Fibroblast of mammary gland (primary cell): Measurements from ENCODE around the gene KIF19.

Source experiments
- DNase-seq: peaks from one replicate; pipeline ENCODE4 v3.0.0-alpha.2; 2010; ENCODE audit warnings: low read depth
- H3K4me3 ChIP-seq: 2 replicates; pipeline ENCODE4 v1.5.1; 2011; ENCODE audit warnings: low read depth, mild to moderate bottlenecking, low read length, moderate library complexity; ENCODE audit not compliant: control insufficient read depth
- TF ChIP-seq, protein P1 (sequence below): conservative IDR thresholded peaks from 2 replicates; pipeline ENCODE4 v1.5.1; 2011; ENCODE audit warnings: low read depth, low read length, inconsistent platforms; ENCODE audit not compliant: control insufficient read depth, insufficient read depth

The KIF19 gene

DNA sequence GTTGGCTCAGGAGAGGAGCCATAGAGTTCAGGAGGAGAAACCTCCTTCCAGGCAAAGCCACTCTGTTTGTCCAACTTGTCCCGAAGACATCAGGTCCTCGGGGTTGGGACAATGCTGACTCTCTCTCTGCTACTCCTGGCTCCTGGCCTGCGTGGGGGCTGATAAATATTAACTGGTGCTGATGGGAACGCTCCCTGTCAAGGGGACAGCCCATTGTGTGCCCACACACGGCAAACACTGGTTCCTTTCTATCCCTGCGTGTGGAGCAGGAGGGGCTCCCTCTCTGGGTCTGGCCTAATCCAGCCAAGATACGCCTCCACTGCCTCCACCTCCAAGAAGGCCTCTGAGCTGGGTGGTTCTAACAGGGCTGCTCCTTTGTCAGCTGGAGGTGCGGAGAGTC lies 4.4 kb downstream of the KIF19 start:
- TF ChIP-seq, protein P1, sequence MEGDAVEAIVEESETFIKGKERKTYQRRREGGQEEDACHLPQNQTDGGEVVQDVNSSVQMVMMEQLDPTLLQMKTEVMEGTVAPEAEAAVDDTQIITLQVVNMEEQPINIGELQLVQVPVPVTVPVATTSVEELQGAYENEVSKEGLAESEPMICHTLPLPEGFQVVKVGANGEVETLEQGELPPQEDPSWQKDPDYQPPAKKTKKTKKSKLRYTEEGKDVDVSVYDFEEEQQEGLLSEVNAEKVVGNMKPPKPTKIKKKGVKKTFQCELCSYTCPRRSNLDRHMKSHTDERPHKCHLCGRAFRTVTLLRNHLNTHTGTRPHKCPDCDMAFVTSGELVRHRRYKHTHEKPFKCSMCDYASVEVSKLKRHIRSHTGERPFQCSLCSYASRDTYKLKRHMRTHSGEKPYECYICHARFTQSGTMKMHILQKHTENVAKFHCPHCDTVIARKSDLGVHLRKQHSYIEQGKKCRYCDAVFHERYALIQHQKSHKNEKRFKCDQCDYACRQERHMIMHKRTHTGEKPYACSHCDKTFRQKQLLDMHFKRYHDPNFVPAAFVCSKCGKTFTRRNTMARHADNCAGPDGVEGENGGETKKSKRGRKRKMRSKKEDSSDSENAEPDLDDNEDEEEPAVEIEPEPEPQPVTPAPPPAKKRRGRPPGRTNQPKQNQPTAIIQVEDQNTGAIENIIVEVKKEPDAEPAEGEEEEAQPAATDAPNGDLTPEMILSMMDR: no peak
- H3K4me3 ChIP-seq: no peak overlapping the region
- DNase-seq: no peak

DNA sequence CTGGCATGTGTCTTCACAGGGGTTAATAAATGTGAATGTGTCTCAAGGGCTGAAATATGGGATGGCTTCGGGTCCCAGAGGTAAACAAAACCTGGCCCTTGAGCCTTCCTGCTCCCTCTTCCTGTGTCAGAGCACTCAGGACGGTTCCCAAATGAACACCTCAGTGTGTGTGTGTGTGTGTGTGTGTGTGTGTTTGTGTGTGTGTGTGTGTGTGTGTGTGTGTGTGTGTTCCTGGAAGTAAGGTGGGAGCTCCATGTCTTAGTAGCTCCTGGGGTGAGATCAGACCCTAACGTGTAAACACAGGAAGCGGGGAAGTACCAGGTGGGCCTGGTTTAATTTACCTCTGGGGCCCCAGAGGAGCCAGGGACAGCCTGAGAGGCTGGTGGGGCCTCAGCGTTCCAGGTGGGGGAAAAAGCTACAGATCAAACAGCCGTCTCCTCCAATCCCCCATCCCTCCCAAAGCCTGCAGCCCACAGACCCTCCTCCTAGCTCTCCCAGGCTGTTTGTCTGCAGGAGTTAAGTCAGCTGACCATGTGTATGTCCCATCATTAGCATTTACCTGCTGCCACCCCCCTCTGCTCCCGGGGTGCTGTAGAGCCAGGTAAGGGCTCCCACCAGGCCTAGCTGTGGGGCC lies 6.1 kb downstream of the KIF19 start:
- DNase-seq: no peak
- H3K4me3 ChIP-seq: no peak overlapping the region
- TF ChIP-seq, protein P1: no peak

DNA sequence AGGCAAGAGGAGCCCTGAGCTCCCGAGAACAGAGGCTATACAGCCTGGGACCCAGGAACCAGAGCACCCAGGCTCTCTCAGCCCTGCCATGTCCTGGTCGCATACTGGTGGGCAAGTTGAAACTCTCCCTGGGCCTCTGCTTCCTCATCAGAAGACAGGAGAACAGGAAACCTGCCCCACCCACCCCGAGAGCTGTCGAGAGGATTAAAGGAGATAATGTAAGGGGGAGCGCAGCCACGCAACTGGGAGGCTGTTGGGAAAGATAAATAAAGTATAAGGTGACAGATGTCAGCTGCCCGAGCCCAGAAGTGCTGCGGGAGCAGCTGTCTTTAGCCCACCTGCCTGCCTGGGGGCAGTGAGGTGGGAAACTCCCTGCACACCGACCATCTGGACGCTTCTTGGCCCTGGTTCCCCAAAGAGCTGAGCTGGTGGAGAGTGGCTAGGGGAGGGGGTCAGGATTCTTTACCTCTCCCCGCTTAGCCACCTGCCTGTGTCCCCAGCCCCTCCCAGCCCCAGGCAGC lies 6.8 kb downstream of the KIF19 start:
- TF ChIP-seq, protein P1: no peak
- DNase-seq: no peak
- no peak overlapping the region for H3K4me3 ChIP-seq

DNA sequence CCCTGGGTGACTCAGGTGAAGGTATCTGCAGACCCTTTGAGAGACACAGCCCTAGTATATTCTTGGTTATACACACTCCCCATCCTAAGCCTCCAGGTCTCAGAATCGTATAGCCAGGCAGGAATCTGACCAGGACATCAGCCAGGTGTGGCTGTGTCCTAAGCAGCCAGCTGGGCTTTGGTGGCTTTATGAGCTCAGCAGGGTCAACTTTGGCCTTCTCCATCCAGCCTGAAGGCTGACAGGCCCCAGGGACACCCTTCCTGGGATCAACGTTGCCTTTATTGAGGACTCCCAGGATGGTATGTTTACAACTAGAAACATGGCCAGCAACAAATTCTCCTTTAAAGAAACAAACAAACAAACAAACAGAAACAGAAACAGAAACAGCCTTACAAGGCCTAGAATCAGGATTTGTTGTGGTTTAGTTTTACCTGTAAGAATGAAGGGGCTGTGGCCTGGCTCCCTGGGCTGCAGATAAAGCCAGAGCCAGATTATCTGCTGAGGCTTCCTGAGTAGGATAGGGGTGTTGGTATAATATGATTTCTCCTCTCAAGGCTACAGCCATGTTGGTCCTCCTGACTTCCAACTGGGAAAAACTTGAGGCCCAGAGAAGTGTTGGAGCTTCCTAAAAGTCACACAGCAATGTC lies 8.5 kb downstream of the KIF19 start:
- TF ChIP-seq, protein P1: no peak
- no peak overlapping the region for H3K4me3 ChIP-seq
- no peak for DNase-seq

DNA sequence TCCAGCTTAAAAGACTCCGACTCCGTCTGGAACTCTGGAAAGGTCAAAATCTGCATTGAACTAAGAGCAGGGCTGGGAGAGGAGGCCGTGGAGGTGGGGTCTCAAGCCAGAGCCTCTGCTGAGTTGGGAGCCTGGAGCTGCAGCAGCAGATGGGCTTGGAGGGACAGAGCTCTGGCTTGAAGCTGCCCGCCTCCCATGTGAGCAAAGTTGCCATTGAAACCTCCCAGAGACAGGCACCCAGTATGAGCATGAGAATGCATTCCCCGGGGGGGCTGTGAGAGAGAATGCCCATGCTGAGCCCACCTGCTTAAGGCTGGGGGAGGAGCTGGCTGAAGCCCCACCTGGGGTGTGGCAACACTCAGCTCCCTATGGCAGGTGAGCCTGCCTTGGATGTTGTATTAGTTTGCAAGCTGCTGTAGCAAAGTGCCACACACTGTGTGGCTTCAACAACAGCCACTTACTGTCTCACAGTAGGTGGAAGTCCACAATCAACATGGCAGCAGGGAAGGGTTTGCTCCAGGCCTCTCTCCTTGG lies 9.6 kb downstream of the KIF19 start:
- no peak for DNase-seq
- TF ChIP-seq, protein P1: no peak
- H3K4me3 ChIP-seq: no peak overlapping the region

DNA sequence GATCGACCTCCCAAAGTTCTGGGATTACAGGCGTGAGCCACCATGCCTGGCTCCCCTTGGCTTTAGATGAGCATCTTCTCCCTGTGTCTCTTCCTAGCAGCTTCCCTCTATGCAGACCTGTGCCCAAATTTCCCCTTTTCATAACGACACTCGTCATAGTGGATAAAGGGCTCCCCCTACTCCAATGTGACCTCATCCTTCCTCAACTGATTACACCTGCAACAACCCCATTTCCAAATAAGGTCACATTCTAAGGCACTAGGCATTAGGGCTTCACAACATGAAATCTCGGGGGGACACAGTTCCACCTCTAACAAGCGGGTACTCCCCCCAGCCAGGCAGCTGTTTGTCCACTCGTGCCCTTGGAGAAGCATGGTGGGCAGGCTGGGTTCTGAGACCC lies 10.3 kb downstream of the KIF19 start:
- no peak for DNase-seq
- TF ChIP-seq, protein P1: no peak
- H3K4me3 ChIP-seq: no peak overlapping the region
